Measurements from ENCODE around the gene MVB12B. TPM values are rescaled to one million over a fixed set of nuclear protein-coding genes. Genes with fewer than 3 reads are reported as not detected.
"Not testable (repeated sequence)": the region's sequence is repeated elsewhere in the genome, so short reads cannot be mapped to it uniquely, and the experiment has no call there.

MVB12B gene, protein sequence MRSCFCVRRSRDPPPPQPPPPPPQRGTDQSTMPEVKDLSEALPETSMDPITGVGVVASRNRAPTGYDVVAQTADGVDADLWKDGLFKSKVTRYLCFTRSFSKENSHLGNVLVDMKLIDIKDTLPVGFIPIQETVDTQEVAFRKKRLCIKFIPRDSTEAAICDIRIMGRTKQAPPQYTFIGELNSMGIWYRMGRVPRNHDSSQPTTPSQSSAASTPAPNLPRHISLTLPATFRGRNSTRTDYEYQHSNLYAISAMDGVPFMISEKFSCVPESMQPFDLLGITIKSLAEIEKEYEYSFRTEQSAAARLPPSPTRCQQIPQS
- total RNA-seq: 7.7 and 9.1 TPM in 2 replicates

DNA sequence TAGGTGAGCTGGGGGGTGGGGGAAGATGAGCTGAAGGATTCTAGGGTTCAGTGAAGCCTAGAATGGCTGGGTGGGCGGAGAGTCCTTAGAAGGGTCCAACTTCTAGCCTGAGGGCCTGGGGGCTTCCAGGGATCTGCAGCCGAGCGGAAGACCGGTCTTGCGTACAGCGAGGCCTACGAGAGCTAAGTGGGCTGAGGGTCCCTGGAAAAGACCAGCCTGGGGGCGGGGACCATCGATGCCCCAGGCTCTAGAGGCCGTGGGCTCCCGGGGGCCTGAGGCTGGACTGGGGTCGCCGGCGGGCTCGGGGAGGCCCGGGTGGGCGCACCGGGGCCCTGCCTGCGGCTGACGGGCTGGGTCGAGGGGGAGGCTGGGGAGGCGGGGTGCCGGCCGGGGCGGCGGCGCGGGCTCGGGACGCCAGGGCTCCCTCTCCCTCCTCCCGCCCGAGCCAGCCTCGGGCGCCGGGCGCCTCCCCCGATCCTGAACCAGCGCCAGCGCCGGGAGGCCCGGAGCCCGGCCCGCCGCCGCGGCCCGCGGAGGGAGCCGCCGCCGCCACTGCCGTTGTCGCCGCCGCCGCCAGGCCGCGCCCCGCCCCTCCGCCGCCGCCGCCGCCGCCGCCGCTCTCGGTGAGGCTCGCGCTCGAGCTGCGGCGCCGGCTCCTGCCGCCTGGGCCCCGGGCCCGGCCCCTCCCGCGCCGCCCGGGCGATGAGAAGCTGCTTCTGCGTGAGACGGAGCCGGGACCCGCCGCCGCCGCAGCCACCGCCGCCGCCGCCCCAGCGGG lies at the start of gene MVB12B:
Gene MVB12B (plus strand): TSS at position 602 of the 778 bp plus-strand sequence. CDS start 101 bp downstream, at position 703.
- intact Hi-C loops (cut with micrococcal nuclease): loop anchor here (2.0 kb wide), 3 partner anchors 24 to 144 kb away; no protein-coding TSS in a partner anchor

GRCh38 chr9:126283799-126284465 lies 42.7 kb upstream of the MVB12B start:
- intact Hi-C loops (cut with micrococcal nuclease): no loop called here

DNA sequence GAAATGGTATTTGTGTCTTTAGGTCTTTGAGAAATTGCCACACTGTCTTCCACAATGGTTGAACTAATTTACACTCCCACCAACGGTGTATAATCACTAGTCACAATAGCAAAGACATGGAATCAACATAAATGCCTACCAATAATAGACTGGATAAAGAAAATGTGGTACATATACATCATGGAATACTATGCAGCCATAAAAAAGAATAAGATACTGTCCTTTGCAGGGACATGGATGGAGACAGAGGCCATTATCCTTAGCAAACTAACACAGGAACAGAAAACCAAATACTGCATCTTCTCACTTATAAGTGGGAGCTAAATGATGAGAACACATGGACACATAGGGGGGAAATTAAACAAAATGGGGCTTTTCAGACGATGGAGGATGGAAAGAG lies 41.0 kb upstream of the MVB12B start:
- intact Hi-C loops (cut with micrococcal nuclease): not testable (repeated sequence)

DNA sequence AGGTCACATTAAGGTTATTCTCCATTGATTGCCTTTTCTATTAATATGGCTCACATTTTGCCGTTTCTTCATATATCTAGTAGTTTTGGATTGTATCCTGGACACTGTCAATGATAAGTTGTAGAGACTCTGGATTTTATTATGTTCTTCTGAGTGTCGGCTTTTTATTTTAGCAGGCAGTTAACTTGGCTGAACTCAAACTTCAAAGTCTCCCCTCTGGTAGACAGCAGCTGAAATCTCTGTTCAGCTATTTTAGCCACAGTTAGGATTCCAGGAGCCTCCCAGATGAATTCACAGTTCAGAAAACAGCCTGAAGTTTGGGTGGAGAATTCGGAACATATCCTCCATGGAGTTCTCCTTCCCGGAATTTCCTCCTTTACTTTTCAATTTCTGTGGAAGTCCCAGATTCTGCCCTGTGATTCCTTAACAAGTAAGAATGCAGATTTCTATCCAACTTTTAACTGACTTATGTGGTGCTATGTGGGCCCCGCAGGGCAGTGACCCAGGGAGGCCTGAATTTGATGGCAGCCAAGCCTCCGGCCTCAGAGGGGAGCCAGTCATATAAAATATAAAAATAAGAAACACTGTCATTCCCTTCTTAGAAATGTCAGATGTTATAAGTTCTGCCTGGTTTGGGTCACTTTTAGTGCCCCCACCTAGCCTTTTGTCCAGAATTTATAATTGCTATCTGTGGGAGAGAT lies 39.3 kb upstream of the MVB12B start:
- intact Hi-C loops (cut with micrococcal nuclease): no loop called here

GRCh38 chr9:126290871-126291270 lies 35.8 kb upstream of the MVB12B start:
- intact Hi-C loops (cut with micrococcal nuclease): loop anchor here (10.0 kb wide), 1 partner anchor 274 kb away; no protein-coding TSS in a partner anchor

- intact Hi-C loops (cut with micrococcal nuclease): loop anchor here (10.0 kb wide), 1 partner anchor 273 kb away; no protein-coding TSS in a partner anchor
Measured at GRCh38 chr9:126291925-126292324, 34.7 kb upstream of the MVB12B start.

GRCh38 chr9:126292736-126293521 lies 33.7 kb upstream of the MVB12B start:
- intact Hi-C loops (cut with micrococcal nuclease): loop anchor here (10.0 kb wide), 1 partner anchor 272 kb away; no protein-coding TSS in a partner anchor

DNA sequence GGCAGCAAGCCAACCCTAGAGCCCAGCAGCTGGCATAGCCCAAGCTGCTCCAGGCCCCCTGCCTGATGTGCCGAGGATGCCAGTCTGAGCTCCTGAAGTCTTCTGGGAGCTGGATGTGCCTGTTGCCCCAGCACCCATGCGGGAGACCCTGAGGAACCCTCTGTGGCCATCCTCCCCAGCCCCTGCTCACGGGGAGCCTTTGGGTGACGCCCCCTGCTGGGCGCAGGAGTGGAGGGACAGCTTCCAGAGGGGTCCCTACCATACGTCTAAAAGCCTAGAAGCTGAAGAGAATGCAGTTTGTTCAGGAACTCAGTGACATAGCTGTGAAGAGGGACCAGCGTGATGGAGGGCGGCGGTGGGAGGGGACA lies 33.1 kb upstream of the MVB12B start:
- intact Hi-C loops (cut with micrococcal nuclease): loop anchor here (10.0 kb wide), 1 partner anchor 271 kb away; no protein-coding TSS in a partner anchor

- intact Hi-C loops (cut with micrococcal nuclease): loop anchor here (10.0 kb wide), 1 partner anchor 270 kb away; no protein-coding TSS in a partner anchor
Measured at GRCh38 chr9:126294331-126295081, 32.1 kb upstream of the MVB12B start.

GRCh38 chr9:126295082-126295477 lies 31.5 kb upstream of the MVB12B start:
- intact Hi-C loops (cut with micrococcal nuclease): loop anchor here (10.0 kb wide), 1 partner anchor 270 kb away; no protein-coding TSS in a partner anchor

DNA sequence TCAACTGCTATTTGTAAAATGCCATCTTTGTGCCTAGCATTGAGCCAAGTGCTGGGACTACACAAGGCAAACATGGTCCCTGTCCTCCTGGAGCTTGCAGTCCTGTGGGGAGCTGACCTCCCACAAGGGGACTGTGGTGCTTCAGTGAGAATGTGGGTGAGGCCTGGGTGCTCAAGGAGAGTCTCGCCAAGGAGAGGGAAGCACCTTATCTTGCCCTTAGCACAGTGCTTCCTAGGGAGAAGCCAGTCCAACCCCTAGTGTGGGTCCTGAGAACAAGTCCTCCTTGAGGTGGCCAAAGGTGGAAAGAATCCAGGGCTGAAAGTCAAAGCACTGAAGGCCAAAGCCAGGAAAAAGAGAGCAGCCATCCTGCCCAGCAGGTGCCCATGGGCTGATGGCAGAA lies 31.1 kb upstream of the MVB12B start:
- intact Hi-C loops (cut with micrococcal nuclease): loop anchor here (10.0 kb wide), 1 partner anchor 269 kb away; no protein-coding TSS in a partner anchor

DNA sequence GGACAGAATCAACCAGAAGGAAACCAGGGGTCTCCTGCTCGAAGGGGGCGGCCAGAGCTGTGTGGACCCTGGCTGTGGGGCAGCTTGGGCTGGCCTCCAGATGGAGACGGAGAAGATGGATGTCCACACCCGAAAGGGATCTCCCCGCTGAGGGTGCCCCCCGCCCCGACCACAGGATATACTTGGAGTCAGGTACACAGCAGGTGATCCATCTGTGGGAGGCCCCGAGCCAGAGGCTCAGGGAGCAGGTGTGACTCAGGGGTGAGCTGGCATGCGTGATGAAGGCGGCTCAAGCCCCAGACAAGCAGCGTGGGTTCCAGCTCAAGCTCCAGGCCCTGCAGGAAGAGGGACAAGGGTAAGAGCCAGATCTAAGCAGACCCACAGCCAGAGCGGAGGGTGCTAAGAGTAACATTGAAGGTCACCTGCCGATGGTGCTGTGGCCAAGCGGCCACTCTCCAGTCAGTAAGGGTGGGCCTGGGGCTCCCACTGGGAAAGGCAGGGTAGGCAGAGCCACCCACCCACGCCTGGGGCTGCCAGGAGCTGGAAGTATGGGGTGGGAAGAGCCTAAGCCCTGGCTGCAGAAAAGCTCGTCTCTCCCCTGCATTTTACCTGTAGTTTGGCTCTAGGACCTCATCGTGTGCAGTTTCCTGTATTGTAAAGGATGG lies 30.6 kb upstream of the MVB12B start:
- intact Hi-C loops (cut with micrococcal nuclease): loop anchor here (10.0 kb wide), 1 partner anchor 269 kb away; no protein-coding TSS in a partner anchor

GRCh38 chr9:126296687-126297086 lies 29.9 kb upstream of the MVB12B start:
- intact Hi-C loops (cut with micrococcal nuclease): loop anchor here (10.0 kb wide), 1 partner anchor 268 kb away; no protein-coding TSS in a partner anchor

DNA sequence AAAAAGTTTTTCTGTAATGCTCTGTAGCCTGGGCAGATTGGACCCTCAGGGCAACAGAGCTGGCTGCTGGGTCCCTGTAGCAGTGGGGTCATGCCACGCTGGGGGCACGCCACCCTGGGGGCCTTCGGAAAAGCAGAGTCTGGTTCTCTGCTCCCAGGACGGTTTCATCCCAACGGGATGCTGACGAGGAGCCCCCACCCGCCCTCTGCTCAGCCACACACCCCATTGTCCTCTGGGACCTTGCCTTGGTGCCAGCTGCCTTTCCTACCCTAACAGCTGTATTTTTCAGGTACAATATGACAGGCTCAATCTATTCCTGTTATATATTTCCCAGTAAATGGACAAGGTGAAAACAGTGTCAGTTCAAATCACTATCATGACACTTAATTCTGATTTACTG lies 29.0 kb upstream of the MVB12B start:
- intact Hi-C loops (cut with micrococcal nuclease): loop anchor here (10.0 kb wide), 1 partner anchor 267 kb away; no protein-coding TSS in a partner anchor

DNA sequence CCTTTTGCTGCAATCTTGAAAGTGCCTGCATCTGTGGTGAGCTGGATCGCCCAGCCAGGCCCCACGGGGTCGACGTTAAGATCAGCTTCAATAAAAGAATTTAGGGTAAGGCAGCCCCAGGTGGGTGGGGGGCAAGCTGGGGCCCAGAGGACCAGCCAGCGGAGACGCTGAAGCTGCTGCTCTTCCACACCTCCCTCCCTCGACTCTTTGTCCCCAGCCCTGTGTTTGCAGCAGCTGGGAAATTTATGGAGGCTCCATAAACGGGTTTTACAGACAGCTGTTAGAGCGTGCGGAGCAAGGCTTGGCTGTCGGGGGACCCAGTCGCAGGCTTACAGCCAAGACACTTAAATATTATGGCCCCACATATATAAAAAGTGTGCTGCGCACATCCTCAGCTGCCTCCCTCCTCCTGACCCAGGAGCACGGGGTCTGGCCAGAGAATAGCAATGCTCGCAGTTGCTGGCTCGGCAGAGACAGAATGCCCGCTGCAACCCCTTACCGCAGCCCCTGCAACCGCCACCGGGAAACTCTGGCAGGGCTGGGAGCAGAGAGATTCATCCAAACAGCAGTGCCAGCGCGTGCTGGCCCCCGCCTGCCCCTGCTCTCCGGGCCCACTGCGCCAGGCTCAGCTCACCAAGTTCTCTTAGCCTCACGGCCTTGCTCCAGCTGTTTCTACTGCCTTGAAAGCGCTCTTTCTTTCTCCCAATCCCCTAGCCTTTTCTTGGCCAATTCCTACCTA lies 28.4 kb upstream of the MVB12B start:
- intact Hi-C loops (cut with micrococcal nuclease): loop anchor here (10.0 kb wide), 1 partner anchor 267 kb away; no protein-coding TSS in a partner anchor

GRCh38 chr9:126299706-126300276 lies 26.8 kb upstream of the MVB12B start:
- intact Hi-C loops (cut with micrococcal nuclease): loop anchor here (10.0 kb wide), 1 partner anchor 265 kb away; no protein-coding TSS in a partner anchor

- intact Hi-C loops (cut with micrococcal nuclease): no loop called here
Measured at GRCh38 chr9:126301196-126301595, 25.4 kb upstream of the MVB12B start.
